Adrenal gland (tissue), 12 donors: Measurements from ENCODE around the gene RAI2. TPM values are rescaled to one million over a fixed set of nuclear protein-coding genes. Genes with fewer than 3 reads are reported as not detected.

Experiments used
- DNase-seq, 7 donors: peaks; one replicate each; pipeline ENCODE4 v3.0.0-alpha.2; 2019 to 2020
- H3K27ac ChIP-seq, 5 donors: fragments of 200-600 bp; sonication (generic) in 4 of 5; 1 replicate in 3 of 5; 2 replicates in 2 of 5; pipeline versions ENCODE4 v1.5.1 to v1.8.0; 2016 to 2020; ENCODE audit warnings: mild to moderate bottlenecking in 1 of 5
- H3K27me3 ChIP-seq: fragments of 200-600 bp; 2 replicates; pipeline ENCODE4 v1.8.0; 2021
- H3K36me3 ChIP-seq, 2 donors: fragments of 200-600 bp; replicated peaks in 1 of 2; 1 replicate in 1 of 2; 2 replicates in 1 of 2; pipeline versions ENCODE4 v1.5.1 to v1.8.0; 2018 to 2022
- H3K4me1 ChIP-seq, 2 donors: fragments of 200-600 bp; replicated peaks in 1 of 2; 1 replicate in 1 of 2; 2 replicates in 1 of 2; pipeline versions ENCODE4 v1.5.1 to v1.8.0; 2018 to 2021
- H3K4me3 ChIP-seq, 4 donors: fragments of 200-600 bp; sonication (generic) in 3 of 4; one replicate each; pipeline ENCODE4 v1.5.1; 2016 to 2018
- H3K9me3 ChIP-seq, 3 donors: fragments of 200-600 bp; sonication (generic) in 1 of 3; replicated peaks in 1 of 3; 1 replicate in 2 of 3; 2 replicates in 1 of 3; pipeline versions ENCODE4 v1.5.1 to v1.8.0; 2016 to 2021
- CTCF ChIP-seq, 6 experiments: fragments of 450-650 bp in 4 of 6; fragments of 200-600 bp in 2 of 6; sonication (generic) in 1 of 6; IDR thresholded peaks; 1 replicate in 5 of 6; 2 replicates in 1 of 6; pipeline versions ENCODE4 v1.5.1 to v1.8.0; 2016 to 2021; ENCODE audit warnings: antibody characterized with exemption in 6 of 6, mild to moderate bottlenecking in 2 of 6, moderate library complexity in 1 of 6
- POLR2A ChIP-seq, 2 donors: fragments of 450-650 bp; IDR thresholded peaks; one replicate each; pipeline ENCODE4 v1.6.1; 2017; ENCODE audit warnings: antibody characterized with exemption in 2 of 2, mild to moderate bottlenecking in 2 of 2, moderate library complexity in 1 of 2
- WGBS, 4 donors: extraction: QIAGEN DNeasy Blood & Tissue Kit in 2 of 4; methylation state at CpG; one replicate each; pipeline versions ENCODE4 v1.1.5 to v1.1.7; 2013 to 2017; 5-methylcytosine and 5-hydroxymethylcytosine counted together
- intact Hi-C, 2 donors: fragments of 100-400 bp; cut with DNase I; formaldehyde crosslinking; loops; one replicate each; pipeline versions ENCODE4 v1.14.1 to v1.15.0; 2022 to 2023
- polyA plus RNA-seq, 3 donors: library from polyadenylated mRNA; stranded (reverse); fragments of 200-250 nt in 2 of 3; fragments of 350-450 nt in 1 of 3; fragmentation: Illumina TruSeq in 1 of 3; extraction: RNeasy Lipid Tissue Mini Kit (QIAGEN cat#74804) in 1 of 3; gene quantifications; one replicate each; pipeline ENCODE4 v1.2.3, GENCODE V29; 2013 to 2014
- total RNA-seq, 9 donors: library from RNA; depleted of rRNA in 4 of 9; stranded (reverse); fragments of >200 nt in 4 of 9; fragments of 120-200 nt in 1 of 9; fragmentation: NEBNext Ultra II Directional in 1 of 9; extraction: Animal tissue kit (Norgen Biotek cat#: 25700) in 1 of 9; gene quantifications; one replicate each; pipeline versions ENCODE4 v1.1.0 to v1.2.4, GENCODE V29; 2013 to 2023
- donor health status: healthy with polysubstance abuse.
- donor health status: Bipolar disorder and iron deficiency.
- donor health status: DM: yes; HTN: yes; CAD: no.
- donor health status: DM: no; HTN: no; CAD: no.
- donor health status: DM: no; HTN: no; CAD: no.
- donor health status: DM: yes; HTN: yes; CAD: no.

The RAI2 gene
- total and polyA plus RNA-seq, 12 donors = 0.39 to 26.9 (median 15.0) TPM

GRCh38 chrX:17876135-17876534 is 15.0 kb upstream of the RAI2 start:
- Histone ChIP-seq H3K4me1 (no peaks in the 10 kb centered on the region), H3K36me3 (no peaks in the 10 kb centered on the region), H3K27me3 (peaks cover 23% of the 10 kb centered on the region), H3K27ac (no peak overlapping the region), H3K9me3 (no peaks in the 10 kb centered on the region), H3K4me3 (no peak overlapping the region)
- TF ChIP-seq POLR2A (IDR thresholded peaks at IDR 0.05) = no peak
- no peak for TF ChIP-seq CTCF (IDR thresholded peaks at IDR 0.05)
- intact Hi-C loops = no loop called here
- peak in 2 of 7 donors; percentile 1 to 14 for DNase-seq

GRCh38 chrX:17869580-17869979 is 8.5 kb upstream of the RAI2 start:
- TF ChIP-seq CTCF (IDR thresholded peaks at IDR 0.05) (no peak), POLR2A (IDR thresholded peaks at IDR 0.05) (no peak)
- intact Hi-C loops = no loop called here
- no peaks in the 10 kb centered on the region for H3K9me3 ChIP-seq
- H3K27ac ChIP-seq = no peak overlapping the region
- H3K36me3 ChIP-seq = no peaks in the 10 kb centered on the region
- peaks cover 7% of the 10 kb centered on the region for H3K27me3 ChIP-seq
- WGBS, 4 donors = 53 to 77% (median 70%) methylated on average over 2 of the region's 2 CpGs
- no peaks in the 10 kb centered on the region for H3K4me1 ChIP-seq
- H3K4me3 ChIP-seq = no peak overlapping the region
- no peak for DNase-seq

- TF ChIP-seq POLR2A (IDR thresholded peaks at IDR 0.05) (no peak), CTCF (IDR thresholded peaks at IDR 0.05) (no peak)
- DNase-seq = no peak
These were observed 452 bp upstream of the RAI2 start for GRCh38 chrX:17861489-17862011.

GRCh38 chrX:17860179-17860780 is 818 bp downstream of the RAI2 start:
- H3K27me3 ChIP-seq = peaks cover 7% of the 10 kb centered on the region
- H3K27ac ChIP-seq = peak overlapping the region in 2 of 5 donors; percentile 62 to 68
- H3K36me3 ChIP-seq = no peaks in the 10 kb centered on the region
- peak in 6 of 7 donors; percentile 32 to 55 (median 36) for DNase-seq
- TF ChIP-seq POLR2A (IDR thresholded peaks at IDR 0.05) (no peak), CTCF (IDR thresholded peaks at IDR 0.05) (no peak)
- intact Hi-C loops = no loop called here
- H3K4me1 ChIP-seq = no peaks in the 10 kb centered on the region
- H3K4me3 ChIP-seq = peak overlapping the region in 2 of 4 donors; percentile 19 to 54
- H3K9me3 ChIP-seq = no peaks in the 10 kb centered on the region
- 0 to 56% (median 32%) methylated on average over 10 to 53 of the region's 53 CpGs; no CpG with 5 or more reads in 1 of the 4 donors for WGBS, 4 donors

More at GRCh38 chrX:17861489-17862011, 452 bp upstream of the RAI2 start:
- peak overlapping the region in 1 of 4 donors; percentile 52 for H3K4me3 ChIP-seq
- no peak overlapping the region for H3K27ac ChIP-seq
- WGBS, 4 donors = 3 to 53% (median 18%) methylated on average over 10 to 15 of the region's 15 CpGs
- H3K27me3 ChIP-seq = peaks cover 7% of the 10 kb centered on the region
- intact Hi-C loops = no loop called here
- H3K9me3 ChIP-seq = no peaks in the 10 kb centered on the region
- H3K4me1 ChIP-seq = no peaks in the 10 kb centered on the region
- no peaks in the 10 kb centered on the region for H3K36me3 ChIP-seq
